22Rv1 (cell line): ENCODE measurements around the gene C19orf67.

Experiments
- CTCF ChIP-seq: fragments of 450-650 bp; IDR thresholded peaks from 2 replicates; pipeline ENCODE4 v1.5.1; 2017; ENCODE audit warnings: mild to moderate bottlenecking
- ZFX ChIP-seq: fragments of 450-650 bp; IDR thresholded peaks from 2 replicates; pipeline ENCODE4 v1.6.1; 2017; ENCODE audit warnings: antibody characterized with exemption, borderline replicate concordance

GRCh38 chr19:14102102-14102696 is 16.6 kb upstream of the C19orf67 start:
- TF ChIP-seq ZFX (no peak), CTCF (no peak)
